GM12864 (cell line): ENCODE data around the gene APEX1.

Experiments
- DNase-seq: peaks from one replicate; pipeline ENCODE4 v3.0.0-alpha.2; 2011; ENCODE audit warnings: low read depth
- H3K4me3 ChIP-seq: 2 replicates; pipeline ENCODE4 v1.5.1; 2011; ENCODE audit warnings: mild to moderate bottlenecking, low read depth, low read length, control low read depth
- CTCF ChIP-seq: IDR thresholded peaks from 2 replicates; pipeline ENCODE4 v1.5.1; 2011; ENCODE audit warnings: low read depth, mild to moderate bottlenecking, moderate library complexity, low read length, control low read depth, inconsistent platforms; ENCODE audit errors: missing control alignments

The APEX1 gene

GRCh38 chr14:20478894-20479293 is 23.9 kb downstream of the APEX1 start:
- no peak for DNase-seq

GRCh38 chr14:20482382-20482781 is 27.4 kb downstream of the APEX1 start:
- DNase-seq: no peak
- no peak for TF ChIP-seq CTCF
- no peak overlapping the region for H3K4me3 ChIP-seq

More at GRCh38 chr14:20478894-20479293, 23.9 kb downstream of the APEX1 start:
- no peak for TF ChIP-seq CTCF
- H3K4me3 ChIP-seq: no peak overlapping the region

DNA sequence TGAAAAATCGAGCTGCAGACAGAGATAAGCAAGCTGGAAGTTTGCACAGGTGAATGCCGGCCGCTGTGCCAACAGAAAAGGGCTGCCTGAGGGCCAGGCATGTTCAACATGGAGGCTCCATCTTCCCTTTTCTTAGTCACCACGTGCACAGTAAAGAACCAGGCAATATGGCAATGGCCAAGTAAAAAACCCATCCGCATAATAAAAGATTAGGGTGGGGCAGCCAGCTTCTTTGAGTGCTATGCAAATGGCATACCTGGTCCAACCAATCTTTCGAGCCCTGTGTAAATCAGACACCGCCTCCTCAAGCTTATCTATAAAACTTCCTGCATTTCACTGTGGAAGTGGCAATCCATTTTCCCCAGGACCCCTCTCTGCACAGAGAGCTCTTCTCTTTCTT is 30.9 kb downstream of the APEX1 start:
- no peak for TF ChIP-seq CTCF
- DNase-seq: no peak
- H3K4me3 ChIP-seq: no peak overlapping the region

DNA sequence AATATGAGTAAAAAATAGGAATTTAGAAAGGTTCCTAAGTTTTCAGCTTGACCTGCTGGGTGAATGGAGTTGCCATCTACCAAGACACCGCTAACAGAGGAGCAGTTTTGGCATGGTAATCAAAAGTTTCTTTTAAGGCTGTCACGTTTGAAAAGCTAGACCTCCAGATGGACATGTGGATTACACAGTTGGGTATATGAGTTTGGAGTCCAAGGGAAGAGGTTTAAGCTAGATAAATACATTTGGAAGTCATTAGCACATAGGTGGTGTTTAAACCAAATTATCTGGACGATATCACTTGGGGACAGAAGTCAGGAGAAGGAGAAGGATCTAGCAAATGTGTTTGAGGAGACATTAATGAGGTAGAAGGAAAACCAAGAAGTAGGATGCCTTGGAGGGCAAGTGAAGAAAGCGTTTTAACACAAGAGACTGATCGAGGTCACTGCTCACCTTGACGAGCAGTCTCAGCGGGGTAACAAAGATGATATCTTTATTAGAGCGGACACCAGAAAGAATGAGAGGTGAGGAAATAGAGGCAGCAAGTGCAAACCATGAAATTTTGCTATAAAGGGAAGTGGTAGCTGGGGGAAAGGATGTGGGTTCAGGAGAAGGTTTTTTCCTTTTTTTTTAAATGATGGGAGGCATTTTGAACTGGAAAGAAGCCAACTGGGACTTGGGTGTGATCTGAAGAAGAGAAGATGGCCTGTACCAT is 31.8 kb downstream of the APEX1 start:
- no peak for DNase-seq
- no peak for TF ChIP-seq CTCF

GRCh38 chr14:20487396-20487725 is 32.3 kb downstream of the APEX1 start:
- peak; percentile 40 for TF ChIP-seq CTCF
- no peak for DNase-seq
- no peak overlapping the region for H3K4me3 ChIP-seq

More for the DNA sequence above, 31.8 kb downstream of the APEX1 start:
- no peak overlapping the region for H3K4me3 ChIP-seq

DNA sequence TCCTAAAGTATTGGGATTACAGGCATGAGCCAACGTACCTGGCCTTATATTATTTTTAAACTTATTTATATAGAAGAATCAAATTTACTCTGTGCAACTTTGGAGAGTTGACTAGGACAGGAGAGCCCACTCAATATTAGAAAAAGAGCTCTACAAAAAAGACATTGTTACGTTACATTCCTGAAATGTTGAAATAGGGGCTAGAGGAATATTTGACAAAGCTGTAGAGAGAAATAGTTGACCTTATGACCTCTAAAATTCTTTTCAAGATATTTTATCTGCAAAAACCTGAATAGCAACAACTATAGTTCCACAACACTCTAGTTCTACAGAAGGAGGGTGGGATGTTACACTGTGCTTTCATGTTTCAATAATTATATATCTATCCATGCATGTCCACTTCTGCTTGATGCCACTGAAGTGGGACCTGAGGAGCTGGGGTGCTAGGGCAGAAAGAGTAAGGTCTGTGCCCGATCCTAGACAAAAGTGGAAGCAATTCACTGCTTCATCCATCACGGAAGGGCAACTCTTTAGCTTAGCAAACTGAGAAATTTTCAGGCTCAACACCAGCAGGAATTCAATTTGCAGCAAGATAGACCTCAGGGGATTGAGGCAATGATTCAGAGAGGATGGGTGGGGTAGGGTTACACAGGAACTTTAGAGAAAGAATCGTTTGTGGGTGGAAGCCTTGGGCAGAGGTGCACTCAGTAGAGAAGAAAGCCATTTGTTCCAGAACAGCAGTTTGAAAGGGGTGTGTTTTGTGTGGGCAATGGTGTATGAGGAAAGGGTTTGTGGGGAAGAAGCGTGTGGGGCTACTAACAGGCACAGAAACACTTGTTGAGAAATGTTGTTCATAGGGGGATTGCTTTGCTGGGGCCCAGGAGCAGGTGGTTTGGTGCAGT is 34.3 kb downstream of the APEX1 start:
- H3K4me3 ChIP-seq: peak overlapping the region; percentile 51
- DNase-seq: peak; percentile 55
- TF ChIP-seq CTCF: no peak
